ENCODE data around the gene EXT2. TPM values are rescaled to one million over a fixed set of nuclear protein-coding genes. Genes with fewer than 3 reads are reported as not detected.
A peak's percentile ranks its signal among the peaks of the same experiment; 100 is the strongest.

Gene EXT2
- total RNA-seq, 3 donors from 2014 or later, result 82.1 to 108 (median 96.9) TPM

GRCh38 chr11:44263738-44264437 lies 168.4 kb downstream of the EXT2 start:
- intact Hi-C loops (cut with DNase I; ENCODE audit: low total_unique reads), result loop anchor here (5.0 kb wide), 1 partner anchor 633 kb away; no protein-coding TSS in a partner anchor
- H3K4me1 ChIP-seq, result no peaks in the 10 kb centered on the region

GRCh38 chr11:44264438-44264749 lies 168.9 kb downstream of the EXT2 start:
- Histone ChIP-seq H3K4me1 (no peaks in the 10 kb centered on the region), H3K36me3 (no peaks in the 10 kb centered on the region), H3K27ac (peak overlapping the region in 1 of 2 donors; percentile 43), H3K4me3 (no peak overlapping the region), H3K9me3 (no peaks in the 10 kb centered on the region), H3K27me3 (no peaks in the 10 kb centered on the region)
- no peak for DNase-seq (ENCODE audit: low spot score in 2 of 2)
- intact Hi-C loops (cut with DNase I; ENCODE audit: low total_unique reads), result loop anchor here (5.0 kb wide), 1 partner anchor 633 kb away; no protein-coding TSS in a partner anchor
- no peak for TF ChIP-seq CTCF (IDR thresholded peaks at IDR 0.05)
- TF ChIP-seq POLR2A (IDR thresholded peaks at IDR 0.05), result no peak
- TF ChIP-seq POLR2AphosphoS5 (IDR thresholded peaks at IDR 0.05), result no peak

More at GRCh38 chr11:44263738-44264437, 168.4 kb downstream of the EXT2 start:
- Histone ChIP-seq H3K27ac (peak overlapping the region in 1 of 2 donors; percentile 43), H3K9me3 (no peaks in the 10 kb centered on the region), H3K36me3 (no peaks in the 10 kb centered on the region), H3K4me3 (no peak overlapping the region), H3K27me3 (no peaks in the 10 kb centered on the region)
- TF ChIP-seq CTCF (IDR thresholded peaks at IDR 0.05), result no peak
- TF ChIP-seq POLR2A (IDR thresholded peaks at IDR 0.05), result no peak
- no peak for TF ChIP-seq POLR2AphosphoS5 (IDR thresholded peaks at IDR 0.05)
- no peak for DNase-seq (ENCODE audit: low spot score in 2 of 2)

- Histone ChIP-seq H3K9me3 (no peaks in the 10 kb centered on the region), H3K4me3 (no peak overlapping the region), H3K27ac (peak overlapping the region in 1 of 2 donors; percentile 43), H3K27me3 (no peaks in the 10 kb centered on the region), H3K36me3 (no peaks in the 10 kb centered on the region), H3K4me1 (no peaks in the 10 kb centered on the region)
- DNase-seq (ENCODE audit: low spot score in 2 of 2), result no peak
- intact Hi-C loops (cut with DNase I; ENCODE audit: low total_unique reads), result loop anchor here (5.0 kb wide), 1 partner anchor 633 kb away; no protein-coding TSS in a partner anchor
- TF ChIP-seq POLR2A (IDR thresholded peaks at IDR 0.05) (no peak), CTCF (IDR thresholded peaks at IDR 0.05) (no peak), POLR2AphosphoS5 (IDR thresholded peaks at IDR 0.05) (no peak)
These were observed 169.3 kb downstream of the EXT2 start for GRCh38 chr11:44264761-44265160.

- intact Hi-C loops (cut with DNase I; ENCODE audit: low total_unique reads), result no loop called here
- TF ChIP-seq POLR2AphosphoS5 (IDR thresholded peaks at IDR 0.05) (no peak), POLR2A (IDR thresholded peaks at IDR 0.05) (no peak), CTCF (IDR thresholded peaks at IDR 0.05) (no peak)
These were observed 170.7 kb downstream of the EXT2 start for GRCh38 chr11:44266056-44266780.

More at GRCh38 chr11:44266056-44266780, 170.7 kb downstream of the EXT2 start:
- H3K9me3 ChIP-seq, result no peaks in the 10 kb centered on the region
- peak overlapping the region in 1 of 2 donors; percentile 38 for H3K27ac ChIP-seq
- H3K4me3 ChIP-seq, result no peak overlapping the region
- H3K4me1 ChIP-seq, result no peaks in the 10 kb centered on the region
- H3K27me3 ChIP-seq, result no peaks in the 10 kb centered on the region
- no peak for DNase-seq (ENCODE audit: low spot score in 2 of 2)
- no peaks in the 10 kb centered on the region for H3K36me3 ChIP-seq
